Measurements from ENCODE around the gene ICE1. TPM values are rescaled to one million over a fixed set of nuclear protein-coding genes. Genes with fewer than 3 reads are reported as not detected.

ICE1 gene
- total and polyA plus RNA-seq, 9 of the 15 experiments (the other 6 are each of a cell fraction or from before 2014, with no cell fraction given), result 4.9 to 47.4 (median 28.2) TPM

DNA sequence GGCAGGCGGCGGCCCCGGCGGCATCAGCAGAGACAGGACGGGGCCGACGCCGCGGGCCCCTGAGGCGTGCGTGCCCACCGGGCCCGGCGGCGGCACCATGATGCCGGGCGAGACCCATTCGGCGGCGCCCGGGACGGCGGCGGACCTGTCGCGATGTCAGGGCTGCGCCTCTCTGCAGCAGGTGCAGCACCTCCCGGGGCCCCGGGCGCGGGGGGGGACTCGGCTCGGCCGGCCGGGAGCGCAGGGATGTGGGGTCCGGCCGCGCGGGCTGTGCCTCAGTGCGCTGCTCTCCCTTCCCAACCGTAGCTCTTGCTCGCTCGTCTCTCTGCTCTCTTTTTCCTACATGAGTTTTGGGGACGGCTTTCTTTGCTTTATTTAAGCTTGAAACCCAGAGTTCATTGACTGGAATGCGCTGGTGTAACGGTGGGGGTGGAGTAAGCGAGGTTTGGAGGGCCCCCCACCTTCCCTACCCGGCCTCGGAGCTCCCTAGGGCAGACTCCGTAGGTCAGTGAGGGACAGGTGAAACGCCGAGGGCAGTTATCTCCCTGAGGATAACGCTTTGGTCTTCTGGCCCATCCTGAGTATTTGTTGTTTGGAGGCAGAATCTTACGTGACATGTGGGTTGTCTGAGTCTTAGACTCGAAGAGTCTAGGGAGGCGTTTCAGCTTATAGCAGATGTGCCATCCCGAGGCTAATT, 490 bp downstream of the ICE1 start (continued):
- TF ChIP-seq SAP30 (IDR thresholded peaks at IDR 0.05; ENCODE audit: borderline replicate concordance, insufficient read depth, low read depth, low read length, poor library complexity, severe bottlenecking), result peak; percentile 88
- TF ChIP-seq, protein P1, sequence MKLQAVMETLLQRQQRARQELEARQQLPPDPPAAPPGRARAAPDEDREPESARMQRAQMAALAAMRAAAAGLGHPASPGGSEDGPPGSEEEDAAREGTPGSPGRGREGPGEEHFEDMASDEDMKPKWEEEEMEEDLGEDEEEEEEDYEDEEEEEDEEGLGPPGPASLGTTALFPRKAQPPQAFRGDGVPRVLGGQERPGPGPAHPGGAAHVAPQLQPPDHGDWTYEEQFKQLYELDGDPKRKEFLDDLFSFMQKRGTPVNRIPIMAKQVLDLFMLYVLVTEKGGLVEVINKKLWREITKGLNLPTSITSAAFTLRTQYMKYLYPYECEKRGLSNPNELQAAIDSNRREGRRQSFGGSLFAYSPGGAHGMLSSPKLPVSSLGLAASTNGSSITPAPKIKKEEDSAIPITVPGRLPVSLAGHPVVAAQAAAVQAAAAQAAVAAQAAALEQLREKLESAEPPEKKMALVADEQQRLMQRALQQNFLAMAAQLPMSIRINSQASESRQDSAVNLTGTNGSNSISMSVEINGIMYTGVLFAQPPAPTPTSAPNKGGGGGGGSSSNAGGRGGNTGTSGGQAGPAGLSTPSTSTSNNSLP (IDR thresholded peaks at IDR 0.05; ENCODE audit: borderline replicate concordance, low read depth, low read length), result no peak

GRCh38 chr5:5423586-5423985, 1.1 kb downstream of the ICE1 start:
- Histone ChIP-seq H3K4me2 (ENCODE audit: insufficient read depth, low read length) (peak overlapping the region; percentile 85), H4K20me1 (replicated peaks; ENCODE audit: control insufficient read depth, insufficient read depth, low read length) (peaks cover 16% of the 10 kb centered on the region), H3K36me3 (ENCODE audit: control insufficient read depth, insufficient read depth, low read length) (peaks cover 24% of the 10 kb centered on the region; the same call in 2 of the 3 replicates), H3K27ac (ENCODE audit: extremely low read depth, low read depth, low read length) (no peak overlapping the region), H3K9me1 (ENCODE audit: control insufficient read depth, insufficient read depth, low read length) (peaks cover 4% of the 10 kb centered on the region), H3K4me3 (peak overlapping the region; percentile 99), H2AFZ (ENCODE audit: low read depth, low read length) (no peak overlapping the region), H3K9ac (ENCODE audit: insufficient read depth in 1 of 2, low read depth in 2 of 2, low read length in 2 of 2) (peak overlapping the region; percentile 72 to 75; a peak in 3 of 4 replicates), H3K27me3 (ENCODE audit: control insufficient read depth in 2 of 2, insufficient read depth in 2 of 2, low read length in 2 of 2) (no peaks in the 10 kb centered on the region), H3K79me2 (ENCODE audit: control insufficient read depth, insufficient read depth, low read length) (peaks cover 60% of the 10 kb centered on the region), H3K4me1 (replicated peaks in 1 of 2; ENCODE audit: control insufficient read depth in 2 of 2, insufficient read depth in 2 of 2, low read length in 2 of 2) (peaks cover 18 to 24% of the 10 kb centered on the region in 2 experiments), H3K9me3 (replicated peaks; ENCODE audit: control insufficient read depth, insufficient read depth, low read depth, low read length) (no peaks in the 10 kb centered on the region)
- FAIRE-seq (no peak), DNase-seq (ENCODE audit: extremely low read depth in 1 of 4, low spot score in 3 of 4) (no peak), ATAC-seq (no peak)
- no TSS peak for BruUV-seq (replicated peaks)
- in situ Hi-C loops (cut with MboI) (loop anchor here (25.0 kb wide), 1 partner anchor 536 kb away; no protein-coding TSS in a partner anchor), intact Hi-C loops (cut with micrococcal nuclease) (no loop called here)
- WGBS (ENCODE audit: insufficient coverage, low coverage, missing lambda C conversion rate), result 2% methylated on average over 7 of the region's 7 CpGs
- ChIA-PET POLR2A (interaction anchor here (3.1 kb wide), 1 partner anchor 18 kb away, joined by 8 read pairs; no protein-coding TSS in a partner anchor), CTCF (ENCODE audit: low intra/inter-chr PET ratio) (no interaction called here)
- TF ChIP-seq XRCC4 (IDR thresholded peaks at IDR 0.05; ENCODE audit: extremely low read depth, insufficient read depth, insufficient read length), result no peak
- no peak for TF ChIP-seq RFX1 (IDR thresholded peaks at IDR 0.05)
- TF ChIP-seq ATF2 (CRISPR knock-in tag; IDR thresholded peaks at IDR 0.05), result no peak
- TF ChIP-seq PTTG1 (tag; IDR thresholded peaks at IDR 0.05; ENCODE audit: low read depth), result no peak
- no peak for TF ChIP-seq RBM22 (IDR thresholded peaks at IDR 0.05; ENCODE audit: low read depth, low read length, poor library complexity, severe bottlenecking)

Measured in K562 (cell line).